NT2/D1 (cell line): ENCODE measurements around the gene SPTSSA.

Source experiments
- SUZ12 ChIP-seq: IDR thresholded peaks from 2 replicates; pipeline ENCODE4 v1.6.1; 2011; ENCODE audit not compliant: insufficient read length, insufficient read depth; ENCODE audit errors: extremely low read depth
- YY1 ChIP-seq: IDR thresholded peaks from 2 replicates; pipeline ENCODE4 v1.6.1; 2011; ENCODE audit not compliant: insufficient read length, insufficient read depth

- TF ChIP-seq YY1 (no peak), SUZ12 (no peak)
Observed at GRCh38 chr14:34461334-34462131, 507 bp downstream of the SPTSSA start.
